Psoas muscle (tissue), 8 donors: ENCODE measurements around the gene HSD17B12. TPM values are rescaled to one million over a fixed set of nuclear protein-coding genes. Genes with fewer than 3 reads are reported as not detected.

Experiments used
- ATAC-seq, 4 donors: fragments of 200-7000 bp; cut with Tn5 transposase; one replicate each; pipeline ENCODE4 v1.9.1; 2020; ENCODE audit warnings: moderate library complexity in 3 of 4, mild to moderate bottlenecking in 2 of 4
- DNase-seq, 2 donors: peaks; one replicate each; pipeline ENCODE4 v3.0.0-alpha.2; 2020
- H3K27ac ChIP-seq: fragments of 200-600 bp; one replicate; pipeline ENCODE4 v1.8.0; 2022
- H3K27me3 ChIP-seq, 3 donors: fragments of 200-600 bp in 1 of 3; one replicate each; pipeline versions ENCODE4 v1.6.1 to v1.8.0; 2013 to 2022; ENCODE audit warnings: low read length in 2 of 3, mild to moderate bottlenecking in 2 of 3, moderate library complexity in 1 of 3; ENCODE audit not compliant: insufficient read depth in 3 of 3
- H3K36me3 ChIP-seq, 2 donors: fragments of 200-600 bp in 1 of 2; one replicate each; pipeline versions ENCODE4 v1.6.1 to v1.8.0; 2013 to 2022; ENCODE audit warnings: low read depth in 1 of 2, mild to moderate bottlenecking in 1 of 2, moderate library complexity in 1 of 2; ENCODE audit not compliant: insufficient read depth in 1 of 2
- H3K4me1 ChIP-seq: fragments of 200-600 bp; one replicate; pipeline ENCODE4 v1.8.0; 2022
- H3K4me3 ChIP-seq: fragments of 200-600 bp; one replicate; pipeline ENCODE4 v1.8.0; 2022; ENCODE audit warnings: mild to moderate bottlenecking
- H3K9me3 ChIP-seq: fragments of 200-600 bp; one replicate; pipeline ENCODE4 v1.8.0; 2022
- CTCF ChIP-seq: fragments of 200-600 bp; IDR thresholded peaks from one replicate; pipeline ENCODE4 v1.8.0; 2022; ENCODE audit warnings: antibody characterized with exemption
- WGBS, 3 donors: extraction: QIAGEN DNeasy Blood & Tissue Kit; methylation state at CpG; one replicate each; pipeline versions ENCODE4 v1.1.6 to v1.1.7; 2013; 5-methylcytosine and 5-hydroxymethylcytosine counted together
- intact Hi-C, 2 donors: fragments of 100-400 bp; cut with DNase I; formaldehyde crosslinking; loops; one replicate each; pipeline versions ENCODE4 v1.11.0 to v1.14.2; 2022
- polyA plus RNA-seq, 3 donors: library from polyadenylated mRNA; stranded (reverse); fragments of 200-250 nt; gene quantifications; one replicate each; pipeline ENCODE4 v1.2.3, GENCODE V29; 2013
- total RNA-seq, 4 donors: library from RNA; stranded (reverse); fragmentation: NEBNext Ultra II Directional in 2 of 4; extraction: Animal tissue kit (Norgen Biotek cat#: 25700) in 2 of 4; gene quantifications; one replicate each; pipeline versions ENCODE4 v1.2.1 to v1.2.4, GENCODE V29; 2021 to 2023
- donor health status: healthy with polysubstance abuse.
- donor health status: DM: no; HTN: no; CAD: no; lungs with moderate emphysema.
- donor health status: Bipolar disorder and iron deficiency.
- donor health status: healthy.
- donor health status: DM: yes; HTN: yes; CAD: no.
- donor health status: DM: no; HTN: no; CAD: no.
- donor health status: DM: no; HTN: no; CAD: no.
- donor health status: DM: yes; HTN: yes; CAD: no.

Gene HSD17B12
- total and polyA plus RNA-seq, 7 donors = 29.2 to 82.0 (median 45.0) TPM

DNA sequence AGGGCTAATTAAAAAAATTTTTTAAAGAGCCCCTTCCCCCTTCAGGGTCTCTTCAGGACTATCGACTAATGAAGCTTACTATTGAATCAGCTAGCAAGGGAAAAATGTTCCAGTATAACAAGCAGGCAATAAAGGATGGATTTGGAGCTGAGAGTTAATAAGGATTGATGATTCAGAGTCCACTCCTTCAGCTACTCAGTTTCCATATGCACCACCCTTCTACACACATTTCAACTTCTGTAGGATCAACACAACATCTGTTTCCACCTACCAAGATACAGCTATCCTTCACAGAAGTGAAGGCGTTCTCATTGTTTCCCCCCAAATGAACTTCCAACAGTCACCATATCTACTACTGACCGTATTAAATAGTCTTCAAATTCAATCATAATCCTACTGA lies 193.5 kb downstream of the HSD17B12 start:
- no peak overlapping the region for H3K4me3 ChIP-seq
- H3K4me1 ChIP-seq = no peaks in the 10 kb centered on the region
- peaks cover 3 to 6% (median 4%) of the 10 kb centered on the region in 3 donors for H3K27me3 ChIP-seq
- TF ChIP-seq CTCF = no peak
- no peak for ATAC-seq
- no peak for DNase-seq
- intact Hi-C loops = no loop called here
- WGBS, 3 donors = 72 to 77% (median 77%) methylated on average over 3 of the region's 3 CpGs
- no peak overlapping the region for H3K27ac ChIP-seq
- H3K36me3 ChIP-seq = no peaks in the 10 kb centered on the region
- no peaks in the 10 kb centered on the region for H3K9me3 ChIP-seq

DNA sequence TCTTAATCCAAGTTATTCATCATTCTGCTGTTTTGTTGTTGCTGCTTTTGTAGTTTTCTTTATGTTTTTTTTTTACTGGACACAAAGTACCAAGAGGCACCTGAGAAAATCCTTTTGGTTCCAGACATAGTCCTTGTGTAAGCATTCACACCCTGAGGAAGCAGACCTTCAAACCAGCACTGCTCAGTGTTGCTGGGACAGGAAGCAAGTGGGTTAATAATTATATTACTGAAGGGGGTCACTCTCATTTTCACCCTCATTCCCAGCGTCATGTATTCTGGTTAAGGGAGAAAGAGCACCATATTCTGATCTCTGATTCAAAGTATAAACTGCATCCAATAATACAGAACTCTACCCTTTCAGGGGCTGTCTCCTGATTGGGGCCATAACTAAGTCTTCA lies 194.2 kb downstream of the HSD17B12 start:
- peaks cover 2% of the 10 kb centered on the region for H3K4me1 ChIP-seq
- intact Hi-C loops = no loop called here
- 24 to 25% (median 25%) methylated on average over 1 of the region's 1 CpG for WGBS, 3 donors
- H3K36me3 ChIP-seq = no peaks in the 10 kb centered on the region
- no peak overlapping the region for H3K4me3 ChIP-seq
- DNase-seq (no peak), ATAC-seq (no peak)
- no peak for TF ChIP-seq CTCF
- peaks cover 3 to 6% (median 4%) of the 10 kb centered on the region in 3 donors for H3K27me3 ChIP-seq
- no peak overlapping the region for H3K27ac ChIP-seq
- H3K9me3 ChIP-seq = no peaks in the 10 kb centered on the region

- intact Hi-C loops = no loop called here
Observed at GRCh38 chr11:43879789-43880639, 199.5 kb downstream of the HSD17B12 start.

GRCh38 chr11:43880640-43881159 lies 200.2 kb downstream of the HSD17B12 start, which contains the start of gene ALKBH3:
Gene ALKBH3, plus strand, starts transcription at chr11:43880831. Its CDS starts 1,822 bp downstream, at chr11:43882653.
- peak within 1 kb of the TSS; percentile 89 for H3K4me3 ChIP-seq
- DNase-seq = peak; percentile 90 to 96
- peak; percentile 6 for TF ChIP-seq CTCF
- no peaks in the 10 kb centered on the region for H3K9me3 ChIP-seq
- peak; percentile 100 for ATAC-seq
- no peaks in the 10 kb centered on the region for H3K27me3 ChIP-seq
- 0 to 1% (median 1%) methylated on average over 36 of the region's 36 CpGs for WGBS, 3 donors
- peaks cover 3 to 36% of the 10 kb centered on the region in 2 donors for H3K36me3 ChIP-seq
- intact Hi-C loops = no loop called here
- peaks cover 20% of the 10 kb centered on the region for H3K4me1 ChIP-seq
- H3K27ac ChIP-seq = peak within 1 kb of the TSS; percentile 75

More at GRCh38 chr11:43879789-43880639, 199.5 kb downstream of the HSD17B12 start:
- H3K4me3 ChIP-seq = peak overlapping the region; percentile 89
- H3K4me1 ChIP-seq = peaks cover 20% of the 10 kb centered on the region
- H3K27ac ChIP-seq = peak overlapping the region; percentile 75
- 44 to 47% (median 45%) methylated on average over 13 of the region's 13 CpGs for WGBS, 3 donors
- no peaks in the 10 kb centered on the region for H3K9me3 ChIP-seq
- no peak for DNase-seq
- peaks cover 2 to 29% of the 10 kb centered on the region in 2 donors for H3K36me3 ChIP-seq
- peak in 3 of 4 donors; percentile 3 to 40 (median 16) for ATAC-seq
- TF ChIP-seq CTCF = no peak
- H3K27me3 ChIP-seq = no peaks in the 10 kb centered on the region
